HEK293 (cell line): Measurements from ENCODE around the gene DDX53.

Source experiments
- CTCF ChIA-PET: fragments of 350-600 bp; formaldehyde crosslinking; extraction: SDS; loops from one replicate; lab custom pipeline; 2021; ENCODE audit warnings: antibody characterized with exemption; lab: Yijun Ruan, JAX
- POLR2A ChIA-PET: fragments of 300-600 bp; formaldehyde crosslinking; extraction: SDS; loops from one replicate; lab custom pipeline; 2020; ENCODE audit warnings: antibody characterized with exemption, inconsistent platforms; lab: Yijun Ruan, JAX
- H3K27ac ChIP-seq: fragments of 200-500 bp; sonication (Bioruptor generic); 2 replicates; pipeline ENCODE4 v1.5.1; 2014; ENCODE audit warnings: low read depth, low read length, control low read depth, inconsistent platforms; ENCODE audit errors: extremely low read depth
- H3K36me3 ChIP-seq, 2 experiments: fragments of 200-500 bp in 1 of 2; sonication (Bioruptor generic) in 1 of 2; 1 replicate in 1 of 2; 2 replicates in 1 of 2; pipeline ENCODE4 v1.5.1; 2014 to 2017; ENCODE audit warnings: inconsistent platforms in 2 of 2, low read length in 2 of 2; ENCODE audit not compliant: control insufficient read depth in 2 of 2, insufficient read depth in 1 of 2
- H3K4me1 ChIP-seq: fragments of 200-500 bp; sonication (Bioruptor generic); 2 replicates; pipeline ENCODE4 v1.5.1; 2014; ENCODE audit warnings: mild to moderate bottlenecking, low read length, inconsistent platforms; ENCODE audit not compliant: control insufficient read depth, insufficient read depth
- H3K4me3 ChIP-seq: 2 replicates; pipeline ENCODE4 v1.5.1; 2011; ENCODE audit warnings: low read depth, mild to moderate bottlenecking, control low read depth, low read length, moderate library complexity
- H3K9me3 ChIP-seq: fragments of 200-500 bp; sonication (Bioruptor generic); 2 replicates; pipeline ENCODE4 v1.5.1; 2014; ENCODE audit warnings: low read depth, low read length, inconsistent platforms; ENCODE audit not compliant: control insufficient read depth, insufficient read depth
- AEBP2 ChIP-seq: fragments of 450-650 bp; formaldehyde crosslinking; IDR thresholded peaks from 2 replicates; pipeline ENCODE4 v1.5.1; 2016; ENCODE audit warnings: missing biosample characterization, missing genetic modification characterization, borderline replicate concordance
- GFI1B ChIP-seq: fragments of 450-650 bp; formaldehyde crosslinking; IDR thresholded peaks from 2 replicates; pipeline ENCODE4 v1.5.1; 2016; ENCODE audit warnings: missing biosample characterization, missing genetic modification characterization
- OVOL3 ChIP-seq: fragments of 450-650 bp; formaldehyde crosslinking; IDR thresholded peaks from 2 replicates; pipeline ENCODE4 v1.5.1; 2016; ENCODE audit warnings: missing biosample characterization, missing genetic modification characterization
- WT1 ChIP-seq: fragments of 450-650 bp; formaldehyde crosslinking; IDR thresholded peaks from 2 replicates; pipeline ENCODE4 v1.5.1; 2016; ENCODE audit warnings: missing biosample characterization, missing genetic modification characterization
- YY2 ChIP-seq: fragments of 450-650 bp; formaldehyde crosslinking; IDR thresholded peaks from 2 replicates; pipeline ENCODE4 v1.5.1; 2016; ENCODE audit warnings: missing biosample characterization, missing genetic modification characterization
- ZBTB10 ChIP-seq: fragments of 450-650 bp; formaldehyde crosslinking; IDR thresholded peaks from 2 replicates; pipeline ENCODE4 v1.5.1; 2016; ENCODE audit warnings: missing biosample characterization, missing genetic modification characterization
- ZBTB20 ChIP-seq: fragments of 450-650 bp; formaldehyde crosslinking; IDR thresholded peaks from 2 replicates; pipeline ENCODE4 v1.5.1; 2016; ENCODE audit warnings: missing biosample characterization, missing genetic modification characterization
- ZFP69B ChIP-seq: fragments of 450-650 bp; formaldehyde crosslinking; IDR thresholded peaks from 2 replicates; pipeline ENCODE4 v1.5.1; 2016; ENCODE audit warnings: missing biosample characterization, missing genetic modification characterization
- ZNF114 ChIP-seq: fragments of 450-650 bp; formaldehyde crosslinking; IDR thresholded peaks from 2 replicates; pipeline ENCODE4 v1.5.0; 2017; ENCODE audit warnings: missing biosample characterization, missing genetic modification characterization
- ZNF132 ChIP-seq: fragments of 450-650 bp; formaldehyde crosslinking; IDR thresholded peaks from 2 replicates; pipeline ENCODE4 v1.5.1; 2017; ENCODE audit warnings: missing biosample characterization, missing genetic modification characterization, borderline replicate concordance
- ZNF211 ChIP-seq: fragments of 450-650 bp; formaldehyde crosslinking; IDR thresholded peaks from 2 replicates; pipeline ENCODE4 v1.5.1; 2016; ENCODE audit warnings: low read depth, missing biosample characterization, missing genetic modification characterization
- ZNF311 ChIP-seq: fragments of 450-650 bp; formaldehyde crosslinking; IDR thresholded peaks from 2 replicates; pipeline ENCODE4 v1.5.1; 2017; ENCODE audit warnings: missing biosample characterization, missing genetic modification characterization, borderline replicate concordance
- ZNF394 ChIP-seq: fragments of 450-650 bp; formaldehyde crosslinking; IDR thresholded peaks from 2 replicates; pipeline ENCODE4 v1.5.1; 2016; ENCODE audit warnings: missing biosample characterization, missing genetic modification characterization, mild to moderate bottlenecking, moderate library complexity, borderline replicate concordance
- ZNF521 ChIP-seq: fragments of 450-650 bp; formaldehyde crosslinking; IDR thresholded peaks from 2 replicates; pipeline ENCODE4 v1.5.1; 2017; ENCODE audit warnings: missing biosample characterization, mild to moderate bottlenecking, missing genetic modification characterization
- ZNF544 ChIP-seq: fragments of 450-650 bp; formaldehyde crosslinking; IDR thresholded peaks from 2 replicates; pipeline ENCODE4 v1.5.0; 2017; ENCODE audit warnings: missing biosample characterization, missing genetic modification characterization
- ZNF549 ChIP-seq: fragments of 450-650 bp; IDR thresholded peaks from 2 replicates; pipeline ENCODE4 v1.5.1; 2018; ENCODE audit warnings: missing biosample characterization, missing genetic modification characterization, mild to moderate bottlenecking, inconsistent platforms, moderate library complexity
- ZNF837 ChIP-seq: fragments of 450-650 bp; formaldehyde crosslinking; IDR thresholded peaks from 2 replicates; pipeline ENCODE4 v1.5.1; 2016; ENCODE audit warnings: missing biosample characterization, missing genetic modification characterization
- TF ChIP-seq, protein P1 (sequence below): fragments of 450-650 bp; IDR thresholded peaks from 2 replicates; pipeline ENCODE4 v1.5.1; 2018; ENCODE audit warnings: missing biosample characterization, mild to moderate bottlenecking, missing genetic modification characterization
- TF ChIP-seq, protein P2 (sequence below): fragments of 450-650 bp; formaldehyde crosslinking; IDR thresholded peaks from 2 replicates; pipeline ENCODE4 v1.5.1; 2016; ENCODE audit warnings: missing biosample characterization, missing genetic modification characterization
- TF ChIP-seq, protein P3 (sequence below): fragments of 450-650 bp; formaldehyde crosslinking; IDR thresholded peaks from 2 replicates; pipeline ENCODE4 v1.5.1; 2016; ENCODE audit warnings: missing biosample characterization, missing genetic modification characterization
- TF ChIP-seq, protein P4 (sequence below): fragments of 450-650 bp; formaldehyde crosslinking; IDR thresholded peaks from 2 replicates; pipeline ENCODE4 v1.5.1; 2016; ENCODE audit warnings: missing biosample characterization, missing genetic modification characterization

Gene DDX53

GRCh38 chrX:22952010-22952409 is 47.8 kb upstream of the DDX53 start (continued):
- TF ChIP-seq, protein P1, sequence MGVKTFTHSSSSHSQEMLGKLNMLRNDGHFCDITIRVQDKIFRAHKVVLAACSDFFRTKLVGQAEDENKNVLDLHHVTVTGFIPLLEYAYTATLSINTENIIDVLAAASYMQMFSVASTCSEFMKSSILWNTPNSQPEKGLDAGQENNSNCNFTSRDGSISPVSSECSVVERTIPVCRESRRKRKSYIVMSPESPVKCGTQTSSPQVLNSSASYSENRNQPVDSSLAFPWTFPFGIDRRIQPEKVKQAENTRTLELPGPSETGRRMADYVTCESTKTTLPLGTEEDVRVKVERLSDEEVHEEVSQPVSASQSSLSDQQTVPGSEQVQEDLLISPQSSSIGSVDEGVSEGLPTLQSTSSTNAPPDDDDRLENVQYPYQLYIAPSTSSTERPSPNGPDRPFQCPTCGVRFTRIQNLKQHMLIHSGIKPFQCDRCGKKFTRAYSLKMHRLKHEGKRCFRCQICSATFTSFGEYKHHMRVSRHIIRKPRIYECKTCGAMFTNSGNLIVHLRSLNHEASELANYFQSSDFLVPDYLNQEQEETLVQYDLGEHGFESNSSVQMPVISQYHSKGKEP (tag by site-specific recombination), result no peak
- TF ChIP-seq, all 188 proteins: peak for 0

GRCh38 chrX:22958250-22958649 is 41.5 kb upstream of the DDX53 start:
- H3K9me3 ChIP-seq, result no peaks in the 10 kb centered on the region
- CTCF ChIA-PET, result no interaction called here
- POLR2A ChIA-PET, result no interaction called here
- no peaks in the 10 kb centered on the region for H3K36me3 ChIP-seq
- H3K27ac ChIP-seq, result no peak overlapping the region
- H3K4me1 ChIP-seq, result no peaks in the 10 kb centered on the region
- no peak for TF ChIP-seq OVOL3 (tag by site-specific recombination)
- no peak for TF ChIP-seq ZNF394 (tag by site-specific recombination)
- TF ChIP-seq ZNF211 (tag by site-specific recombination), result no peak
- no peak for TF ChIP-seq WT1 (tag by site-specific recombination)
- no peak for TF ChIP-seq ZNF549 (tag by site-specific recombination)
- TF ChIP-seq, protein P2, sequence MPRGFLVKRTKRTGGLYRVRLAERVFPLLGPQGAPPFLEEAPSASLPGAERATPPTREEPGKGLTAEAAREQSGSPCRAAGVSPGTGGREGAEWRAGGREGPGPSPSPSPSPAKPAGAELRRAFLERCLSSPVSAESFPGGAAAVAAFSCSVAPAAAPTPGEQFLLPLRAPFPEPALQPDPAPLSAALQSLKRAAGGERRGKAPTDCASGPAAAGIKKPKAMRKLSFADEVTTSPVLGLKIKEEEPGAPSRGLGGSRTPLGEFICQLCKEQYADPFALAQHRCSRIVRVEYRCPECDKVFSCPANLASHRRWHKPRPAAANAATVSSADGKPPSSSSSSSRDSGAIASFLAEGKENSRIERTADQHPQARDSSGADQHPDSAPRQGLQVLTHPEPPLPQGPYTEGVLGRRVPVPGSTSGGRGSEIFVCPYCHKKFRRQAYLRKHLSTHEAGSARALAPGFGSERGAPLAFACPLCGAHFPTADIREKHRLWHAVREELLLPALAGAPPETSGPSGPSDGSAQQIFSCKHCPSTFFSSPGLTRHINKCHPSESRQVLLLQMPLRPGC (tag by site-specific recombination), result no peak
- no peak for TF ChIP-seq ZNF521
- no peak for TF ChIP-seq ZNF544 (tag by site-specific recombination)
- TF ChIP-seq, protein P3, sequence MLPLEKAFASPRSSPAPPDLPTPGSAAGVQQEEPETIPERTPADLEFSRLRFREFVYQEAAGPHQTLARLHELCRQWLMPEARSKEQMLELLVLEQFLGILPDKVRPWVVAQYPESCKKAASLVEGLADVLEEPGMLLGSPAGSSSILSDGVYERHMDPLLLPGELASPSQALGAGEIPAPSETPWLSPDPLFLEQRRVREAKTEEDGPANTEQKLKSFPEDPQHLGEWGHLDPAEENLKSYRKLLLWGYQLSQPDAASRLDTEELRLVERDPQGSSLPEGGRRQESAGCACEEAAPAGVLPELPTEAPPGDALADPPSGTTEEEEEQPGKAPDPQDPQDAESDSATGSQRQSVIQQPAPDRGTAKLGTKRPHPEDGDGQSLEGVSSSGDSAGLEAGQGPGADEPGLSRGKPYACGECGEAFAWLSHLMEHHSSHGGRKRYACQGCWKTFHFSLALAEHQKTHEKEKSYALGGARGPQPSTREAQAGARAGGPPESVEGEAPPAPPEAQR, result no peak
- no peak overlapping the region for H3K4me3 ChIP-seq

DNA sequence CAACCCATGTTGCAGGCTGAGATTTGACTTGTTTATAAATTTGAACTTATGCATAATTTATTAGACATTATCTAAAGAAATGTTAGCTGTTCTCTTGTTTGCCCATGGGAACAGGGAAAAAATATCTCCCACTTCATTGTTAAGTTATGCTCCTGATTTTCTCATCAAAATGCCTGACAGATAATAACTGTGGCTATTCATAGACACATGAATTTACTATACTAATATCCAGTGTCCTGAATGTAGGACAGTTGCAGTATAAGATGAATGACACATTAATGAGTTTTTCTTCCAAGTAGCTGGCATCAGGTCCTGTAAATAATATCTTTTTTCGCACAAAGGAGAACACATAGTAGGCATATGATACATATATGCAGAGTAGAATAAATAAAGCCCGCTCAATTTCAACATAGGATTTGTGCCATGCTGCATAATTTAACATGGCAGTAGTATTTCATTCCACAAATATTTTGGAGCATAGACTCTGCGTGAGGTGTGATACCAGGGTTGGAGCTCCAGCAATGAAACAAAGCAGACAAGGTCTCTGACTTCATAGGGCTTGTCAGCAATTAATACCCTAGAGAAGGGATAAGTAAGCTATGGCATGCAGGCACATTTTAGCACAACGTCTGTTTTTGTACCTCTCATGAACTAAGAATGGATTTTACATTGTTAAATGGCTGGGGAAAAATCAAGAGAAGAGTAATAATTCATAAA is 40.4 kb upstream of the DDX53 start:
- CTCF ChIA-PET, result no interaction called here
- Histone ChIP-seq H3K27ac (no peak overlapping the region), H3K9me3 (no peaks in the 10 kb centered on the region), H3K4me3 (no peak overlapping the region), H3K4me1 (no peaks in the 10 kb centered on the region), H3K36me3 (no peaks in the 10 kb centered on the region)
- POLR2A ChIA-PET, result no interaction called here
- no peak for TF ChIP-seq GFI1B (tag by site-specific recombination)
- TF ChIP-seq AEBP2 (tag by site-specific recombination), result no peak
- no peak for TF ChIP-seq ZNF132 (tag by site-specific recombination)
- no peak for TF ChIP-seq ZBTB10 (tag by site-specific recombination)
- no peak for TF ChIP-seq ZNF114
- no peak for TF ChIP-seq ZBTB20
- TF ChIP-seq ZFP69B (tag by site-specific recombination), result no peak
- TF ChIP-seq, protein P4, sequence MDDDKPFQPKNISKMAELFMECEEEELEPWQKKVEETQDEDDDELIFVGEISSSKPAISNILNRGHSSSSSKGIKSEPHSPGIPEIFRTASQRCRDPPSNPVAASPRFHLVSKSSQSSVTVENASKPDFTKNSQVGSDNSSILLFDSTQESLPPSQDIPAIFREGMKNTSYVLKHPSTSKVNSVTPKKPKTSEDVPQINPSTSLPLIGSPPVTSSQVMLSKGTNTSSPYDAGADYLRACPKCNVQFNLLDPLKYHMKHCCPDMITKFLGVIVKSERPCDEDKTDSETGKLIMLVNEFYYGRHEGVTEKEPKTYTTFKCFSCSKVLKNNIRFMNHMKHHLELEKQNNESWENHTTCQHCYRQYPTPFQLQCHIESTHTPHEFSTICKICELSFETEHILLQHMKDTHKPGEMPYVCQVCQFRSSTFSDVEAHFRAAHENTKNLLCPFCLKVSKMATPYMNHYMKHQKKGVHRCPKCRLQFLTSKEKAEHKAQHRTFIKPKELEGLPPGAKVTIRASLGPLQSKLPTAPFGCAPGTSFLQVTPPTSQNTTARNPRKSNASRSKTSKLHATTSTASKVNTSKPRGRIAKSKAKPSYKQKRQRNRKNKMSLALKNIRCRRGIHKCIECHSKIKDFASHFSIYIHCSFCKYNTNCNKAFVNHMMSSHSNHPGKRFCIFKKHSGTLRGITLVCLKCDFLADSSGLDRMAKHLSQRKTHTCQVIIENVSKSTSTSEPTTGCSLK, result no peak
- no peak for TF ChIP-seq ZNF311
- no peak for TF ChIP-seq ZNF837 (tag by site-specific recombination)
- TF ChIP-seq YY2, result no peak
